UCSD-AML1 (cell line): ENCODE measurements around the gene NLGN4Y.
"Not testable (repeated sequence)": the region's sequence is repeated elsewhere in the genome, so short reads cannot be mapped to it uniquely, and the experiment has no call there.

Source experiments
- DNase-seq: peaks from one replicate; lab custom pipeline; 2025; ENCODE audit not compliant: unreplicated experiment; lab: John Stamatoyannopoulos, UW

NLGN4Y gene

DNA sequence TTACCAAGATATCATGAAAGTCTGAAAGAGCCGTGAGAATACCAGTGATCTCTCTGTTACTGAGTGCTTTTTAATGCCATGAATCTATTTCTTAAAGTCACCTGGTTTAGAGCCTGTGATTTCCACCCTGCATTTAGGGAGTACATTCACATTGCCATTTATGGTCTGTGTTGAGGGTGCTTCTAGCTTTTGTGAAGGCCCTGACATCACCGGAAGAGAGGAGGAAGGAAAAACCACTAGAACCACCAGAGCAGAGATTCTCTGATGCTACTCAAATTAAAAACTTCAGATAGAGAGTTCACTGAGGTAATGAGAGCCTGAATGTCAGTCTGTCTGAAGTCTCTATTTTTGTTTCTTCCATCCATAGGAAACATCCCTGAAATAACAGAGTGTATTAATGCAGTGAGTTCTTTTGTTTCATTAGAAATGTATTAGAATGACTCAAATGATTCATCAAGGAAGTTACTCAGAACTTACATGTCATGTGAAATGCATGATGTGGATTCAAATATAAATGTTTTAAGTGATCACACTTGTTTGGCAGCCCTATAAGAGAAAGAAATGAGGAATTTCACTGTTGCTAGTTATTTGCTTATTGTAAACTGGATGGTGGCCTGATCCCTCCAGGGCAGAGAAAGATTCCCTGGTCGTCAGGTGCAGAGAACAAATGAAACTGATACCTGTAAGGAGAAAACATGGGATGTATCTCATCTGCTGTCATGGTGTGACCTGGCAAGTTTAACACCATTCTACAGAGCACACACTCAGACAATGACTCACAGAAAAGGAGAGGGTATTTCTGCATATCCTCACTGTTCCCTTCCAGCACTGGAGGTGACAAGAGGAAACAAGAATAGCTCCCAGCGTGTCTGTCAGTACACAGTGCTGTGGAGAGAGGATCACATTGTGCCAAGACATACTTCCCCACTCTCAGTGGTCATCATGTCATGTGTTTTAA, 310.1 kb downstream of the NLGN4Y start:
- no peak for DNase-seq

DNA sequence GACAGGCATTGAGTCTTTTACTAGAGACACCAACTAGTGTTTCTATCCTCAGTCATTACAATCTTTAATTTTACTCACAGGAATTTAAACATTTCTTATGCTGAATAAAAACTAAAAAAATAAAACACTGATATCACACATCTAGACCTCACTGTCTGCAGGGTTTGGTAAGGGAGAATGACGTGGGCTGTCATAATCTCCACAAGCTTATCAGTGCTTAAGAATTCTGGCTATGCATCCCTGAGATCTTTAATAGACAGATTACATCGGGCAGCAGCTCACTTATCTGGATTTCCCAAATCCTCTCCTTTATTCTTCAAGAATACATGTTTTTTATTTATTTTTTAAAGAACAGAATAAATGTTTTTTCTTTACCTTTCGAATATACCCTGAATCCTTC, 313.1 kb downstream of the NLGN4Y start:
- DNase-seq, result no peak

DNA sequence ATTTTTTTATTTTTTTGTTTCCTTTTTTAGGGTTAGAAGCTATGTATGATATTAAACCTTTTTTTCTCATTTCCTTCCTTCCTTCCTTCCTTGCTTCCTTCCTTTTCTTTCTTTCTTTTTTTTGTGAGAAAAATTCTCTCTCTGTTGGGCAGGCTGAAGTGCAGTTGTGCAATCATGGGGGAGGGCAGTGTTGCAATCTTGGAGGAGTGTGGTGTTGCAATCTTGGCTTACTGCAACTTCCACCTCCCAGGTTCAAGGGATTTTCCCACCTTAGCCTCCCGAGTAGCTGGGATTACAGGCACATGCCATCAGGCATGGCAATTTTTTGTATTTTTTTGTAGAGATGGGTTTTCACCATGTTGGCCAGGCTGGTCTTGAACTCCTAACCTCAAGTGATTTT, 326.4 kb downstream of the NLGN4Y start:
- no peak for DNase-seq

DNA sequence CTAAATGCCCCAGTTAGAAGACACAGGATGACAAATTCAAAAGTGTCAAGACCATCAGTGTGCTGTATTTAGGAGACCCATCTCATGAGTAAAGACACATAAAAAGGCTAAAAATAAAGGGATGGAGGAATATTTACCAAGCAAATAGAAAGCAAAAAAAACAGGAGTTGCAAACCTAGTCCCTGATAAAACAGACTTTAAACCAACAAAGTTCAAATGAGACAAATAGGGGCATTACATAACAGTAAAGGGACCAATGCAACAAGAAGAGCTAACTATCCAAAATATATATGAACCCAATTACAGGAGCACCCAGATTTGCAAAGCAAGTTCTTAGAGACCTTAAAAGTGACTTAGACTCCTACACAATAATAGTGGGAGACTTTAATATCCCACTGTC, 336.1 kb downstream of the NLGN4Y start:
- DNase-seq, result no peak

DNA sequence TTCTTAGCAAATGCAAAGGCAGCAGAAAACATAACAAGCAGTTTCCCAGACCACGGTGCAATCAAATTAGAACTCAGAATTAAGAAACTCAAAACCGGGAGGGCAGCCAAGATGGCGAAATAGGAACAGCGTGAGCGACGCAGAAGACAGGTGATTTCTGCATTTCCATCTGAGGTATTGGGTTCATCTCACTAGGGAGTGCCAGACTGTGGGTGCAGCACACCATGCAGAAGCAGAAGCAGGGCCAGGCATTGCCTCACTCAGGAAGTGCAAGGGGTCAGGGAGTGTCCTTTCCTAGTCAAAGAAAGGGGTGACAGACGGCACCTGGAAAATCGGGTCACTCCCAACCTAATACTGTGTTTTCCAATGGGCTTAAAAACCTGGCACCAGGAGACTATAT, 336.7 kb downstream of the NLGN4Y start:
- not testable (repeated sequence) for DNase-seq

DNA sequence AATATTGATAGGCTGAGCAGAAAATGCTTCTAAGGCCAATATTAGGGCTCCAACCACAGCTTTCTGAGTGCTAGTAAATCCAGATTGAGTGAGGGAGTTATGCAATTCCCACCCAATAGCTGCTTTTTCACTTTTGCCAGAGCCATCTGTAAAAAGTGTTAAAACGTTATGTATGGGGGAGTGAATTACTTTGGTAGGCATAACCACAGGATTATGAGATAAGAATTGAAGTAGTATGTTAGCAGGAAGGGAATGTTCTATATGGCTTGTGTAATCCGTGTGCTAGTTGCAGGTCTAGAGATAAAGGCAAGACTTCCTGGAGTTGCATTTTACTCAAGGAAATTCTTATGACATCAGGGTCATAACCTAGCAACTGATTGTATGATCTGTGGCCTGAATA, 347.6 kb downstream of the NLGN4Y start:
- DNase-seq, result no peak
